GM06990 (cell line): ENCODE results near the gene CYP2S1.

ENCODE experiments used
- DNase-seq: peaks from one replicate; pipeline ENCODE4 v3.0.0-alpha.2; 2011; ENCODE audit not compliant: insufficient read length; ENCODE audit errors: extremely low read depth
- H3K27me3 ChIP-seq: replicated peaks from 2 replicates; pipeline ENCODE4 v1.6.0; 2011; ENCODE audit warnings: low read length; ENCODE audit not compliant: control insufficient read depth, insufficient read depth
- H3K36me3 ChIP-seq: 2 replicates; pipeline ENCODE4 v1.5.1; 2011; ENCODE audit warnings: low read length; ENCODE audit not compliant: control insufficient read depth, insufficient read depth
- H3K4me3 ChIP-seq: replicated peaks from 2 replicates; pipeline ENCODE4 v1.5.1; 2011; ENCODE audit warnings: low read depth, mild to moderate bottlenecking, control low read depth, low read length
- TF ChIP-seq, protein P1 (sequence below): IDR thresholded peaks from 2 replicates; pipeline ENCODE4 v1.5.1; 2011; ENCODE audit warnings: low read length, control low read depth, mild to moderate bottlenecking, inconsistent platforms; ENCODE audit not compliant: insufficient read depth, poor library complexity, severe bottlenecking

CYP2S1 gene

DNA sequence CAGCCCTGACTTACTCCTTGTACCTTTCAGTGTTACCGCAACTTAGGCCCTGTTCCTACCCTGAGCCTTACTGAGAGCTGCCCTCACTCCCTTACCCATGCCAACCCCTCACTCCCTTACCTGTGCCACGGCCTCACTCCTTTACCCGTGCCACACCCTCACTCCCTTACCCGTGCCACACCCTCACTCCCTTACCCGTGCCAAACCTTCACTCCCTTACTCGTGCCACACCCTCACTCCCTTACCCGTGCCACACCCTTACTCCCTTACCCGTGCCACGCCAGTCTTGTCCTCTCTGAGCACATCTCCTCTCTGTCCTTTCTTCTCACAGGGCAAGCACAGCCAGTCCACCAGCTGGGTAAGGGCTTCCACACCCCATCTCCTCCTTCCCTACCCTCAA lies 46.3 kb downstream of the CYP2S1 start:
- DNase-seq = no peak
- no peaks in the 10 kb centered on the region; the same call in 1 of the 2 replicates for H3K27me3 ChIP-seq
- TF ChIP-seq, protein P1, sequence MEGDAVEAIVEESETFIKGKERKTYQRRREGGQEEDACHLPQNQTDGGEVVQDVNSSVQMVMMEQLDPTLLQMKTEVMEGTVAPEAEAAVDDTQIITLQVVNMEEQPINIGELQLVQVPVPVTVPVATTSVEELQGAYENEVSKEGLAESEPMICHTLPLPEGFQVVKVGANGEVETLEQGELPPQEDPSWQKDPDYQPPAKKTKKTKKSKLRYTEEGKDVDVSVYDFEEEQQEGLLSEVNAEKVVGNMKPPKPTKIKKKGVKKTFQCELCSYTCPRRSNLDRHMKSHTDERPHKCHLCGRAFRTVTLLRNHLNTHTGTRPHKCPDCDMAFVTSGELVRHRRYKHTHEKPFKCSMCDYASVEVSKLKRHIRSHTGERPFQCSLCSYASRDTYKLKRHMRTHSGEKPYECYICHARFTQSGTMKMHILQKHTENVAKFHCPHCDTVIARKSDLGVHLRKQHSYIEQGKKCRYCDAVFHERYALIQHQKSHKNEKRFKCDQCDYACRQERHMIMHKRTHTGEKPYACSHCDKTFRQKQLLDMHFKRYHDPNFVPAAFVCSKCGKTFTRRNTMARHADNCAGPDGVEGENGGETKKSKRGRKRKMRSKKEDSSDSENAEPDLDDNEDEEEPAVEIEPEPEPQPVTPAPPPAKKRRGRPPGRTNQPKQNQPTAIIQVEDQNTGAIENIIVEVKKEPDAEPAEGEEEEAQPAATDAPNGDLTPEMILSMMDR = no peak
- no peak overlapping the region for H3K4me3 ChIP-seq
- no peaks in the 10 kb centered on the region for H3K36me3 ChIP-seq

DNA sequence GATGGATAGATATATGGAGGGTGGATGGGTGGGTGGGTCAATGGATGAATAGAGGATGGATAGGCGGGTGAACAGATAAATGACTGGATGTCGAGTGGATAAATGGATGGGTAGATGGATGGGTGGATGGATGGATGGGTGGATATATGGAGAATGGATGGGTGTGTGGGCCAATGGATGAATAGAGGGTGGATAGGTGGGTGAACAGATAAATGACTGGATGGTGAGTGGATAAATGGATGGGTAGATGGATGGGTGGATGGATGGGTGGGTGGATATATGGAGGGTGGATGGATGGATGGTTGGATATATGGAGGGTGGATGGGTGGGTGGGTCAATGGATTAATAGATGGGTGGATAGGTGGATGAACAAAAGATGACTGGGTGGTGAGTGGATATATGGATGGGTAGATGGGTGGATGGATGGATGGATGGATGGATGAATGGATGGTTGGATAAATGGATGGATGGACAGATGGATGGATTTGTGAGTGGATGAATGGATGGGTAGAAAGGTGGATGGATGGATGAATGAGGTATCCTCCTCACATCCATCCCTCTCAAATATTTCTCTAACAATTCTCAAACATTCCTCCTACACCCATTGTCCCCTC lies 47.0 kb downstream of the CYP2S1 start:
- H3K36me3 ChIP-seq = no peaks in the 10 kb centered on the region
- no peak overlapping the region for H3K4me3 ChIP-seq
- DNase-seq = no peak
- no peaks in the 10 kb centered on the region; the same call in 1 of the 2 replicates for H3K27me3 ChIP-seq
- TF ChIP-seq, protein P1 = no peak

DNA sequence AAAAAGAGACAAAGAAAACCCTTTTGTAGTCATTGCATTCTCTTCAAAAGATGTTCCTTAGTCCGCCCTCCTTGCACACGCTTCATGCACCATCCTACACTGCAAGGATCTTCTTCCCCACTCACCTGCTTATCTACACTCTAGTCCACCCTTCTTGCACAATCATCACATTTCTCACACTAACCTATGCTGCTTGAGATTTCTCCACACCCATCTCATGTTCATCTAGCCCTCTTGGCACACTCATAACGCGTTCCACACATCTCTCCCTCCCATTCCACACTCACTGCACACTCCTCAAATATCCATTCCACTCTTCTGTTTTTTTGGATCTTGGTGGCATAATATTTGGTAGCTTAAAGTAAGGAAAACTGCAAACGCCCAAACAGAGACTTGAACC lies 48.8 kb downstream of the CYP2S1 start:
- no peaks in the 10 kb centered on the region; the same call in 1 of the 2 replicates for H3K27me3 ChIP-seq
- no peak for DNase-seq
- TF ChIP-seq, protein P1 = no peak
- no peaks in the 10 kb centered on the region for H3K36me3 ChIP-seq
- H3K4me3 ChIP-seq = no peak overlapping the region

DNA sequence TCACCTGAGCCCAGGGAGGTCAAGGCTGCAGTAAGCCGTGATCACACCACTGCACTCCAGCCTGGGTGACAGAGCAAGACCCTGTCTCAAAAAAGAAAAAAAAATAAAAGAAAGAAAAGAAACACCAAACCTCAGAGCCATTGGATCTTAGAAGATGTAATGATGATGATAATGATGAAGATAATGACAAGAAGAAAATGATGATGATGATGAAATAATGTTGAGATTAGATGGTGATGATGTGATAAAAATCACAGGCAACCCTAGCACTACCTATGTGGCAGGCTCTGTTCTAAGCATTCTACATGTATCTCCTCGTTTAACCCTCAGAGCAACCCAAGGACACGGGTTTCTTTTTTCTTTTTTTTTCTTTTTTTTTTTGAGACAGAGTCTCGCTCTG lies 51.1 kb downstream of the CYP2S1 start:
- no peaks in the 10 kb centered on the region; the same call in 1 of the 2 replicates for H3K27me3 ChIP-seq
- no peaks in the 10 kb centered on the region for H3K36me3 ChIP-seq
- TF ChIP-seq, protein P1 = no peak
- no peak for DNase-seq
- H3K4me3 ChIP-seq = no peak overlapping the region

DNA sequence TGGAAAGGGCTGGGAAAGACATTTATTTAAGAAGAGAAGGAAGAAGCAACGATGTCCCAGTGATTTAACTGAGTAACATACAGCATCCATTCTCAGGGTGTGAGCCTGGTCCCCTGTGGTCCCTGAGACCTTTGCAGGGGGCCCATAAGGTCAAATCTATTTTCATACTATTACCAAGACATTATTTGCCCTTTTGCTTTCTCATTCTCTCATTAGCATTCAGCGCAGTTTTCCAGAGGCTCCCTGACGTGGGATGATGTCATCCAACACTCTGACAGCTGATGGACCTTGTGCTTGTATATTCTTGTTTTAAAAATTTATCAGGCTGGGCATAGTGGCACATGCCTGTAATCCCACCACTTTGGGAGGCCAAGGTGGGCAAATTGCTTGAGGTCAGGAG lies 52.8 kb downstream of the CYP2S1 start:
- TF ChIP-seq, protein P1 = no peak
- Histone ChIP-seq H3K27me3 (no peaks in the 10 kb centered on the region), H3K36me3 (no peaks in the 10 kb centered on the region), H3K4me3 (no peak overlapping the region)
- no peak for DNase-seq

DNA sequence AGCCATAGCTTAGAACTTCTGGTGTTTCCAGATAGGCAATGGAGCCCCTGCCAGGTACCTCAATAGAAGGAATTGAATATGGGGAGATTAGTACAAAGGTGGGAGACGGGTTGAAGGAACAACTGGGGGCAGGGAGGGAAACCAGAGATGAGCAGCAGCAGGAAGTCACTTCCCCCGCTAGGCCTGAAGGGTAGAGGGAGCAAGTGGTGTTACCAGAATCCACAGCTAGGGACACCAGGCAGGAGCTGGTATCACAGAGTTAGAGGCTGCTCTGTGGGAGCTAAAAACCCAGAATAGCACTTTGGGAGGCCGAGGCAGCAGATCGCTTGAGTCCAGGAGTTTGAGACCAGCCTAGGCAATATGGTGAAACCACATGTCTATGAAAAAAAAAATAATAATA lies 55.9 kb downstream of the CYP2S1 start:
- Histone ChIP-seq H3K27me3 (no peaks in the 10 kb centered on the region), H3K4me3 (no peak overlapping the region), H3K36me3 (no peaks in the 10 kb centered on the region)
- DNase-seq = no peak
- TF ChIP-seq, protein P1 = no peak
